WTC11 (cell line): ENCODE data around the gene TJP3. TPM values are rescaled to one million over a fixed set of nuclear protein-coding genes. Genes with fewer than 3 reads are reported as not detected.
A peak's percentile ranks its signal among the peaks of the same experiment; 100 is the strongest.

Experiments
- ATAC-seq: fragments of 200-7000 bp; cut with Tn5 transposase; 2 replicates; pipeline ENCODE4 v1.10.0; 2021; ENCODE audit warnings: mild to moderate bottlenecking, moderate library complexity
- CTCF ChIA-PET: fragments of 300-600 bp; sonication (Branson Sonifier 250); formaldehyde crosslinking; loops from one replicate; lab custom pipeline; 2021; ENCODE audit warnings: antibody characterized with exemption; lab: Charles Lee
- POLR2A ChIA-PET: fragments of 350-600 bp; sonication (Branson Sonifier 250); formaldehyde crosslinking; loops from one replicate; lab custom pipeline; 2021; ENCODE audit warnings: antibody characterized with exemption; lab: Charles Lee
- DNase-seq: peaks from one replicate; pipeline ENCODE4 v3.0.0; 2021; ENCODE audit warnings: low spot score
- H3K27ac Mint-ChIP-seq: 2 replicates; pipeline ENCODE4 v1.8.0; 2021; ENCODE audit warnings: mixed read lengths
- H3K27me3 Mint-ChIP-seq: 2 replicates; pipeline ENCODE4 v1.8.0; 2021; ENCODE audit warnings: low read depth, mild to moderate bottlenecking, moderate library complexity, mixed read lengths
- H3K36me3 Mint-ChIP-seq: 2 replicates; pipeline ENCODE4 v1.8.0; 2021; ENCODE audit warnings: mixed read lengths
- H3K4me1 Mint-ChIP-seq: 2 replicates; pipeline ENCODE4 v1.8.0; 2022; ENCODE audit warnings: mixed read lengths
- H3K4me3 Mint-ChIP-seq: 2 replicates; pipeline ENCODE4 v1.8.0; 2021; ENCODE audit warnings: mild to moderate bottlenecking, moderate library complexity, mixed read lengths
- H3K9me3 Mint-ChIP-seq: 2 replicates; pipeline ENCODE4 v1.8.0; 2021; ENCODE audit warnings: mixed read lengths
- CREB1 ChIP-seq: sonication (generic); formaldehyde crosslinking; IDR thresholded peaks from 2 replicates; pipeline ENCODE4 v1.8.0; 2023; ENCODE audit warnings: mild to moderate bottlenecking, missing genetic modification reagents
- CREM ChIP-seq: sonication (generic); formaldehyde crosslinking; IDR thresholded peaks from 2 replicates; pipeline ENCODE4 v1.8.1; 2022; ENCODE audit warnings: mild to moderate bottlenecking, missing genetic modification reagents, moderate library complexity
- ETV6 ChIP-seq: sonication (generic); formaldehyde crosslinking; IDR thresholded peaks from 2 replicates; pipeline ENCODE4 v1.8.1; 2022; ENCODE audit warnings: mild to moderate bottlenecking, missing genetic modification reagents
- FOXJ3 ChIP-seq: sonication (generic); formaldehyde crosslinking; IDR thresholded peaks from 2 replicates; pipeline ENCODE4 v1.9.0; 2021; ENCODE audit warnings: missing genetic modification reagents, mild to moderate bottlenecking, borderline replicate concordance
- FOXK1 ChIP-seq: sonication (generic); formaldehyde crosslinking; IDR thresholded peaks from 2 replicates; pipeline ENCODE4 v1.8.0; 2022; ENCODE audit warnings: mild to moderate bottlenecking, moderate library complexity, missing genetic modification reagents
- GABPB1 ChIP-seq: sonication (generic); formaldehyde crosslinking; IDR thresholded peaks from 2 replicates; pipeline ENCODE4 v1.8.1; 2023; ENCODE audit warnings: mild to moderate bottlenecking, missing genetic modification reagents
- GTF2I ChIP-seq: fragments of 250-450 bp; sonication (Bioruptor Pico); conservative IDR thresholded peaks from 2 replicates; pipeline ENCODE4 v1.4.0; 2021; ENCODE audit warnings: mild to moderate bottlenecking
- IRF2 ChIP-seq: sonication (generic); formaldehyde crosslinking; IDR thresholded peaks from 2 replicates; pipeline ENCODE4 v1.8.0; 2022; ENCODE audit warnings: low read depth, missing genetic modification reagents, borderline replicate concordance
- TP53 ChIP-seq: sonication (generic); formaldehyde crosslinking; IDR thresholded peaks from 2 replicates; pipeline ENCODE4 v1.8.1; 2023; ENCODE audit warnings: mild to moderate bottlenecking, missing genetic modification reagents
- ZNF423 ChIP-seq: fragments of 250-450 bp; sonication (Bioruptor Pico); IDR thresholded peaks from 2 replicates; pipeline ENCODE4 v2.1.2; 2022; ENCODE audit warnings: mild to moderate bottlenecking, moderate library complexity
- total RNA-seq: library from RNA; stranded (reverse); gene quantifications from 3 replicates; pipeline ENCODE4 v1.2.3, GENCODE V29; 2021
- TF ChIP-seq, protein P1 (sequence below): sonication (generic); formaldehyde crosslinking; IDR thresholded peaks from 2 replicates; pipeline ENCODE4 v1.8.1; 2023; ENCODE audit warnings: mild to moderate bottlenecking, missing genetic modification reagents, moderate library complexity
- TF ChIP-seq, protein P2 (sequence below): sonication (generic); formaldehyde crosslinking; IDR thresholded peaks from 2 replicates; pipeline ENCODE4 v1.8.1; 2023; ENCODE audit warnings: mild to moderate bottlenecking, missing genetic modification reagents, moderate library complexity
- TF ChIP-seq, protein P3 (sequence below): sonication (generic); formaldehyde crosslinking; IDR thresholded peaks from 2 replicates; pipeline ENCODE4 v1.8.0; 2022; ENCODE audit warnings: missing genetic modification reagents
- TF ChIP-seq, protein P4 (sequence below): sonication (generic); formaldehyde crosslinking; IDR thresholded peaks from 2 replicates; pipeline ENCODE4 v1.8.0; 2022; ENCODE audit warnings: mild to moderate bottlenecking, missing genetic modification reagents
- TF ChIP-seq, protein P5 (sequence below): sonication (generic); formaldehyde crosslinking; IDR thresholded peaks from 2 replicates; pipeline ENCODE4 v1.8.0; 2022; ENCODE audit warnings: mild to moderate bottlenecking, missing genetic modification reagents
- TF ChIP-seq, protein P6 (sequence below): sonication (generic); formaldehyde crosslinking; IDR thresholded peaks from 2 replicates; pipeline ENCODE4 v1.8.0; 2022; ENCODE audit warnings: mild to moderate bottlenecking, missing genetic modification reagents

Gene TJP3
- total RNA-seq, 1 experiment from 2014 or later, result 36.2 TPM

DNA sequence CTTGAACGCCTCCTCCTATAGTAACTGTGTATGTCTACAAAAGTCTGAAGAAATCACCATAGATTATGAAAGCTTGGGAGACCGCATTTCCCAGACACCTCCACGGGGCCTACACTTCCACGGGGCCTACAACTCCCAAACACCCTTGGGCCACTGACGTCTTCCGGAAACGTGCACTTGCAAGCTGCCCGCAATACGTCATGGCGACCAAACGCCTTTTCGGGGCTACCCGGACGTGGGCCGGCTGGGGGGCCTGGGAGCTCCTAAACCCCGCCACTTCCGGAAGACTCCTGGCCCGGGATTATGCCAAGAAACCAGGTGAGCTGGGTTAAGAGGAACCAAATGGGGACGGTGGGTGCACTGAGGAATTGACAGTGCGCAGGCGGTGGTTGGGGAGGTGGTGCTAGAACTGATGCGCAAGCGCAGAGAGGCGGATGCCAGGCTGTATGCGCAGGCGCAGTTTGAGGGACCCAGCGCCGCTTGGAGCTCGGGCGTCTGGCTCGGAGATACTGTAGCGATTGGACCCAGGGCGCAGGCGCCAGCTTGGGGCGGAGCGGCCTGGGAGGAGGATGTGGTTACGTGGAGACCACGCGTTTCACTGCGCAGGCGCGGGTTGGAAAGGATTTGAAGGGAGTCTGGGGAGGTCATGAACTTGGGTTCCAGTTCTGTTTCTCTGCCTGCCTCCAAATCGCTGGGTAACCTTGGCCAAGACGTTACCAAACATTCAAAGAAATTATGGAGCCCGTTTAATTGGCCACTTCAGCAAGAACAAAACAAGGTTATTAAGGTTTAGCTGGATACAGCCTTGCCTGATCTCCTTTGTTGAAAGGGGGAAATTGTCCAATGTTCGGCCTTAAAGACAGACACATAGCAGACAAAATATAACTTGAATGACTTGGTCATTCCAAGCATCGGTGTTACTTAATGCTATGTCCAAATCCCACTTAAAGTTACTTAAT lies 54.6 kb downstream of the TJP3 start, which contains the start of gene MRPL54:
TSS of gene MRPL54 (plus strand) at position 182 of the 959 bp plus-strand sequence. CDS start at position 201, 19 bp downstream.
- peaks cover 5% of the 10 kb centered on the region for H3K36me3 Mint-ChIP-seq
- no peaks in the 10 kb centered on the region for H3K9me3 Mint-ChIP-seq
- peak within 1 kb of the TSS; percentile 95 for H3K27ac Mint-ChIP-seq
- peaks cover 3% of the 10 kb centered on the region; the same call in 1 of the 2 replicates for H3K27me3 Mint-ChIP-seq
- ChIA-PET POLR2A (interaction anchor here (0.5 to 1.6 kb wide), 12 partner anchors 9 to 1543 kb away, joined by 3 to 6 read pairs (median 4); partner anchors contain the start of genes DAPK3 and EEF2), CTCF (interaction anchor here (0.6 to 3.1 kb wide), 25 partner anchors 8 to 1908 kb away, joined by 3 to 24 read pairs (median 4); partner anchors contain the start of genes ATCAY, DAPK3 and NMRK2)
- peaks cover 8% of the 10 kb centered on the region for H3K4me1 Mint-ChIP-seq
- DNase-seq, result peak; percentile 99
- peak within 1 kb of the TSS; percentile 97 for H3K4me3 Mint-ChIP-seq
- peak; percentile 91 for ATAC-seq
- TF ChIP-seq, protein P1, sequence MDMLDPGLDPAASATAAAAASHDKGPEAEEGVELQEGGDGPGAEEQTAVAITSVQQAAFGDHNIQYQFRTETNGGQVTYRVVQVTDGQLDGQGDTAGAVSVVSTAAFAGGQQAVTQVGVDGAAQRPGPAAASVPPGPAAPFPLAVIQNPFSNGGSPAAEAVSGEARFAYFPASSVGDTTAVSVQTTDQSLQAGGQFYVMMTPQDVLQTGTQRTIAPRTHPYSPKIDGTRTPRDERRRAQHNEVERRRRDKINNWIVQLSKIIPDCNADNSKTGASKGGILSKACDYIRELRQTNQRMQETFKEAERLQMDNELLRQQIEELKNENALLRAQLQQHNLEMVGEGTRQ, result 0 out of 2 replicates have a peak, but pooled peaks have one; percentile 13
- TF ChIP-seq ZNF423 (CRISPR knock-in tag) (no peak), GTF2I (CRISPR knock-in tag) (peak; percentile 91), GABPB1 (CRISPR knock-in tag) (peak; percentile 84), IRF2 (CRISPR knock-in tag) (no peak), FOXJ3 (CRISPR knock-in tag) (no peak), ETV6 (peak; percentile 78), TP53 (CRISPR knock-in tag) (no peak), FOXK1 (CRISPR knock-in tag) (peak; percentile 88), CREM (CRISPR knock-in tag) (peak; percentile 69; the same call in 1 of the 2 replicates), CREB1 (CRISPR knock-in tag) (no peak)
- TF ChIP-seq, protein P2, sequence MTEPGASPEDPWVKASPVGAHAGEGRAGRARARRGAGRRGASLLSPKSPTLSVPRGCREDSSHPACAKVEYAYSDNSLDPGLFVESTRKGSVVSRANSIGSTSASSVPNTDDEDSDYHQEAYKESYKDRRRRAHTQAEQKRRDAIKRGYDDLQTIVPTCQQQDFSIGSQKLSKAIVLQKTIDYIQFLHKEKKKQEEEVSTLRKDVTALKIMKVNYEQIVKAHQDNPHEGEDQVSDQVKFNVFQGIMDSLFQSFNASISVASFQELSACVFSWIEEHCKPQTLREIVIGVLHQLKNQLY (CRISPR knock-in tag), result no peak
- TF ChIP-seq, protein P3, sequence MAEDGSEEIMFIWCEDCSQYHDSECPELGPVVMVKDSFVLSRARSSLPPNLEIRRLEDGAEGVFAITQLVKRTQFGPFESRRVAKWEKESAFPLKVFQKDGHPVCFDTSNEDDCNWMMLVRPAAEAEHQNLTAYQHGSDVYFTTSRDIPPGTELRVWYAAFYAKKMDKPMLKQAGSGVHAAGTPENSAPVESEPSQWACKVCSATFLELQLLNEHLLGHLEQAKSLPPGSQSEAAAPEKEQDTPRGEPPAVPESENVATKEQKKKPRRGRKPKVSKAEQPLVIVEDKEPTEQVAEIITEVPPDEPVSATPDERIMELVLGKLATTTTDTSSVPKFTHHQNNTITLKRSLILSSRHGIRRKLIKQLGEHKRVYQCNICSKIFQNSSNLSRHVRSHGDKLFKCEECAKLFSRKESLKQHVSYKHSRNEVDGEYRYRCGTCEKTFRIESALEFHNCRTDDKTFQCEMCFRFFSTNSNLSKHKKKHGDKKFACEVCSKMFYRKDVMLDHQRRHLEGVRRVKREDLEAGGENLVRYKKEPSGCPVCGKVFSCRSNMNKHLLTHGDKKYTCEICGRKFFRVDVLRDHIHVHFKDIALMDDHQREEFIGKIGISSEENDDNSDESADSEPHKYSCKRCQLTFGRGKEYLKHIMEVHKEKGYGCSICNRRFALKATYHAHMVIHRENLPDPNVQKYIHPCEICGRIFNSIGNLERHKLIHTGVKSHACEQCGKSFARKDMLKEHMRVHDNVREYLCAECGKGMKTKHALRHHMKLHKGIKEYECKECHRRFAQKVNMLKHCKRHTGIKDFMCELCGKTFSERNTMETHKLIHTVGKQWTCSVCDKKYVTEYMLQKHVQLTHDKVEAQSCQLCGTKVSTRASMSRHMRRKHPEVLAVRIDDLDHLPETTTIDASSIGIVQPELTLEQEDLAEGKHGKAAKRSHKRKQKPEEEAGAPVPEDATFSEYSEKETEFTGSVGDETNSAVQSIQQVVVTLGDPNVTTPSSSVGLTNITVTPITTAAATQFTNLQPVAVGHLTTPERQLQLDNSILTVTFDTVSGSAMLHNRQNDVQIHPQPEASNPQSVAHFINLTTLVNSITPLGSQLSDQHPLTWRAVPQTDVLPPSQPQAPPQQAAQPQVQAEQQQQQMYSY (CRISPR knock-in tag), result no peak
- TF ChIP-seq, protein P4, sequence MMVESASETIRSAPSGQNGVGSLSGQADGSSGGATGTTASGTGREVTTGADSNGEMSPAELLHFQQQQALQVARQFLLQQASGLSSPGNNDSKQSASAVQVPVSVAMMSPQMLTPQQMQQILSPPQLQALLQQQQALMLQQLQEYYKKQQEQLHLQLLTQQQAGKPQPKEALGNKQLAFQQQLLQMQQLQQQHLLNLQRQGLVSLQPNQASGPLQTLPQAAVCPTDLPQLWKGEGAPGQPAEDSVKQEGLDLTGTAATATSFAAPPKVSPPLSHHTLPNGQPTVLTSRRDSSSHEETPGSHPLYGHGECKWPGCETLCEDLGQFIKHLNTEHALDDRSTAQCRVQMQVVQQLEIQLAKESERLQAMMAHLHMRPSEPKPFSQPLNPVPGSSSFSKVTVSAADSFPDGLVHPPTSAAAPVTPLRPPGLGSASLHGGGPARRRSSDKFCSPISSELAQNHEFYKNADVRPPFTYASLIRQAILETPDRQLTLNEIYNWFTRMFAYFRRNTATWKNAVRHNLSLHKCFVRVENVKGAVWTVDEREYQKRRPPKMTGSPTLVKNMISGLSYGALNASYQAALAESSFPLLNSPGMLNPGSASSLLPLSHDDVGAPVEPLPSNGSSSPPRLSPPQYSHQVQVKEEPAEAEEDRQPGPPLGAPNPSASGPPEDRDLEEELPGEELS, result peak; percentile 58; the same call in 1 of the 2 replicates
- TF ChIP-seq, protein P5, sequence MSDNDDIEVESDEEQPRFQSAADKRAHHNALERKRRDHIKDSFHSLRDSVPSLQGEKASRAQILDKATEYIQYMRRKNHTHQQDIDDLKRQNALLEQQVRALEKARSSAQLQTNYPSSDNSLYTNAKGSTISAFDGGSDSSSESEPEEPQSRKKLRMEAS (CRISPR knock-in tag), result peak; percentile 88
- TF ChIP-seq, protein P6, sequence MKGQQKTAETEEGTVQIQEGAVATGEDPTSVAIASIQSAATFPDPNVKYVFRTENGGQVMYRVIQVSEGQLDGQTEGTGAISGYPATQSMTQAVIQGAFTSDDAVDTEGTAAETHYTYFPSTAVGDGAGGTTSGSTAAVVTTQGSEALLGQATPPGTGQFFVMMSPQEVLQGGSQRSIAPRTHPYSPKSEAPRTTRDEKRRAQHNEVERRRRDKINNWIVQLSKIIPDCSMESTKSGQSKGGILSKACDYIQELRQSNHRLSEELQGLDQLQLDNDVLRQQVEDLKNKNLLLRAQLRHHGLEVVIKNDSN (CRISPR knock-in tag), result 0 out of 2 replicates have a peak, but pooled peaks have one; percentile 22
